HG03045 (cell line): ENCODE data around the gene DAD1.

ENCODE experiments used
- ATAC-seq: cut with Tn5 transposase; IDR thresholded peaks from one replicate; pipeline ENCODE4 v1.9.1; 2021; ENCODE audit warnings: mild to moderate bottlenecking, moderate library complexity; ENCODE audit not compliant: unreplicated experiment

Gene DAD1

GRCh38 chr14:22521449-22522239, 67.4 kb downstream of the DAD1 start:
- no peak for ATAC-seq

DNA sequence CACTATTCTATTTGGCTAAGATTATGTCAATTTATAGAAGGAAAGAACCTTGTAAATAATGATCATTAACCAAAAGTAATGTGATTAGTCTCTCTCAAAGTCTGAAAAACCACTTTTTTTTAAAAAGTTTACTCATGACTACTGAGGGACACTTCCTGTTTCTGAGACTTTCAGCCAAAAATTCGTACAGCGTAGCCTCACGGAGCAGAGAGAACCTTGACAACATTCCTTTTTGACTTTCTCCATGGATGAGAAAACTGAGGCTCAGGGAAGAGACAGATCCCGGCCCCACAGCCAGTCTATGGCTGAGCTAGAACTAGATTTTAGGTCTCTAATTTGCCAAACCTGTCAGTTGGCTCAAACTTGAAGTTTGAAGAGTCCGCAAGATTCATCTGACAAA, 68.2 kb downstream of the DAD1 start:
- no peak for ATAC-seq

- ATAC-seq, result no peak
Measured at GRCh38 chr14:22519877-22520685, 68.9 kb downstream of the DAD1 start.

DNA sequence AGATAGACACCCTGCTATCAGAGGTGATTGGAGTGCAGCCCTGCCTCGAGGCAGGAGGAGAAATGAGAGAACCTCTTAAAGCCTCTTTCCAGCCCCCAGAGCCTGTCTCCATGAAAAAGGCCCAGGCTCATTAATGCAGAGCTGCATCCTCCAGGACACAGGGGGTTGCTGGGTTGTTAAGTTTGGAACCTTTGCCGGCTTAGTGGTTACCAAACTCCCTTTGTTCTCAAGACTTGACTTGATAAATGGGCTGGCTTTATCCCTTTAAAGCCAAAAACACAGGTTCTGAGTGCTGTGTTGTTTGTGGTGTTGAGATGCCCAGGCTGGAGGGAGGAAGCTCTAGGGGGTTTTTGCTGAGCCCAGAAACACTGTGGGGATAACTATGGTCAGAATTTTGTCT, 71.0 kb downstream of the DAD1 start:
- ATAC-seq, result no peak

- no peak for ATAC-seq
Measured at GRCh38 chr14:22517117-22517720, 71.8 kb downstream of the DAD1 start.

DNA sequence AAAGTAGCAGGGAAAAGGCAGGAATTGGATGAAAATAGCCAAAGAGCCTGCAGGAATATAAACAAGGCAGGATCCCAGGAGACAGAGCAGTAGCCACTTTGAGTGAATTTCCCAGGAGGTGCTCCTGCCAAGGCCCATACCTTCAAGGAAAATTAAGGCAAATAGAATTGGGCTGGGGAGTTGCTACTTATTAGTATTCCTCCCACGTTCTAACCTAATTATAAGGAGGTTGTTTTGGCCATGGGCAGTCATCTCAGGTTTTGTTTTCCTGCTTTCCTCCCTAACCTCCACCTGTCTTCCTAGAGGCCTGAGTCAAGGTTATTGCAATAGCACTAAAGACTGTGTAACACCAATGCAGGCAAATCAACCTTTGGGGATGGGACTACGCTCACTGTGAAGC, 73.1 kb downstream of the DAD1 start:
- ATAC-seq, result no peak
